HEK293T (cell line): ENCODE measurements around the gene GALNT5.

ENCODE experiments used
- BHLHE40 ChIP-seq: fragments of 450-650 bp; IDR thresholded peaks from 2 replicates; pipeline ENCODE4 v1.6.1; 2016; ENCODE audit warnings: mild to moderate bottlenecking, moderate library complexity, borderline replicate concordance
- LEF1 ChIP-seq: fragments of 450-650 bp; IDR thresholded peaks from 2 replicates; pipeline ENCODE4 v1.6.1; 2017; ENCODE audit warnings: mild to moderate bottlenecking, borderline replicate concordance
- TARDBP ChIP-seq: fragments of 450-650 bp; IDR thresholded peaks from 2 replicates; pipeline ENCODE4 v1.6.1; 2016

DNA sequence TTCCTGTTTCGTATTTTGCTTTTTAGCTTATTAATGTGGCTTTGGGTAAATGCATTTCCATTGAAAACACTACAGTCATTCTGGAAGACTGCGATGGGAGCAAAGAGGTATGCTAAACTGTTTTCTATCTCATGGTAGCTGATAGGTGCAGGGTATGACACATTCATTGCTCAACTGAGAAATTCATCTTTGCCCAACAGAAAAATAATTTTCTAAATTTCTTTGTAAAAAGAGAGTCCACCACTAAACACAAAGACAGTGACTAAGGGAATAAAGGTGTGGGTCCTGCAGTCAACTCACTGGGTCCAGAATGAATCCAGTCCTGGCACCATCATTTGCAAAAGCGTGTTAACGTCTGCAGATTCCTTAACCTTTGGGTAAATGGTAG lies 48.2 kb downstream of the GALNT5 start:
- TF ChIP-seq TARDBP (no peak), LEF1 (no peak), BHLHE40 (no peak)
